Esophagus squamous epithelium (tissue), 4 donors: ENCODE results near the gene IQUB.

Source experiments
- CTCF ChIP-seq, 6 experiments: fragments of 450-650 bp in 4 of 6; fragments of 200-600 bp in 2 of 6; sonication (generic) in 2 of 6; IDR thresholded peaks; one replicate each; pipeline ENCODE4 v1.5.1; 2016 to 2019; ENCODE audit warnings: antibody characterized with exemption in 6 of 6, mild to moderate bottlenecking in 4 of 6, moderate library complexity in 4 of 6
- POLR2A ChIP-seq, 4 donors: fragments of 450-650 bp; IDR thresholded peaks; one replicate each; pipeline ENCODE4 v1.6.1; 2017; ENCODE audit warnings: antibody characterized with exemption in 4 of 4, mild to moderate bottlenecking in 4 of 4, moderate library complexity in 3 of 4

GRCh38 chr7:123502201-123502600 lies 32.2 kb downstream of the IQUB start:
- TF ChIP-seq POLR2A (IDR thresholded peaks at IDR 0.05), result no peak
- no peak for TF ChIP-seq CTCF (IDR thresholded peaks at IDR 0.05)
